IPS DF 6.9 (cell line): ENCODE results near the gene TXNDC2.

ENCODE experiments used
- DNase-seq: peaks from one replicate; pipeline ENCODE4 v3.0.0-alpha.2; 2013; ENCODE audit warnings: low read depth, low spot score
- H3K27ac ChIP-seq: one replicate; pipeline ENCODE4 v1.5.1; 2013; ENCODE audit warnings: low read length, control low read depth
- H3K27me3 ChIP-seq: 2 replicates; pipeline ENCODE4 v1.6.1; 2013; ENCODE audit warnings: mild to moderate bottlenecking, low read length; ENCODE audit not compliant: control insufficient read depth, insufficient read depth
- H3K36me3 ChIP-seq: 2 replicates; pipeline ENCODE4 v1.6.1; 2013; ENCODE audit warnings: low read length; ENCODE audit not compliant: control insufficient read depth, insufficient read depth
- H3K4me1 ChIP-seq: 2 replicates; pipeline ENCODE4 v1.6.1; 2013; ENCODE audit warnings: low read length; ENCODE audit not compliant: control insufficient read depth, insufficient read depth
- H3K4me3 ChIP-seq: 2 replicates; pipeline ENCODE4 v1.5.1; 2013; ENCODE audit warnings: mild to moderate bottlenecking, low read length
- H3K9me3 ChIP-seq: 2 replicates; pipeline ENCODE4 v1.6.1; 2013; ENCODE audit warnings: low read length, inconsistent platforms; ENCODE audit not compliant: control insufficient read depth, insufficient read depth
- WGBS: extraction: QIAGEN DNeasy Blood & Tissue Kit; methylation state at CpG from one replicate; pipeline ENCODE4 v1.1.7; 2013; ENCODE audit warnings: mixed read lengths, missing lambda C conversion rate; ENCODE audit not compliant: insufficient read length, insufficient coverage; 5-methylcytosine and 5-hydroxymethylcytosine counted together

Gene TXNDC2

DNA sequence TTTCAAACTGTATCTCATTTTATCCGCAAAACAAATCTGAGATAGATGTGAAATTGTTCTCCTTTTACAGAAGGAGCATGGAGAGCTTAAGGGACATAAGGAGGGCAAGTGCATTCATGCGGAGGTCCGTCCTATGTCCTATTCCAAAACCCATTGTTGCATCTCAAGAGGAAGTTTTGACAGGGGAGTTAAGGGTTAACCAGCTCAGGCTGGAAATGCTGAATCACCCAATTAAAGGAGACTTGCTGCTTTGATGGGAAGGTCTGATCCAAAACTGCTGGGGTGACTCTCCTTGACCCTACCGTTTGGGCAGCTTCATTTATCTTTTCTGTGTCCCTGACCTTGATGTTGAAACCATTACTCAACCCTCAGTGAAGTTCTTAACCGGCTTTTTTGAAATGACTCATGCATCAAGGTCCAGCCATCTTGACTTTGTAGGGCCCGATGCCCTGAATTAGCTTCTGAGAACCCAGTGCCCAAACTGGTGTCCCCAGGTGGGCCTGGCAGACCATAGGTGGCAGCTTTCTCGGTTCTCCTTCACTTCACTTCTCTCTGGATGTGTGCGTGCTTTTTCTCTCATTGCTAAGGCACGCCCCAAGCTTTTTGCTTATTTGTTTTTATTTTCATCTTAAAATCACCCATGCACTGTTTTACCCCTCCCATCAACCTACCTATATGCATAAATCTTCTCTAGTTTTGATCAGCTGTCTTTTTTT, 15.9 kb upstream of the TXNDC2 start:
- Histone ChIP-seq H3K9me3 (peaks cover 2% of the 10 kb centered on the region; the same call in 1 of the 2 replicates), H3K36me3 (no peaks in the 10 kb centered on the region), H3K4me3 (no peak overlapping the region), H3K27ac (no peak overlapping the region), H3K4me1 (peaks cover 1% of the 10 kb centered on the region), H3K27me3 (no peaks in the 10 kb centered on the region)
- DNase-seq: no peak
- WGBS: no CpG with 5 or more reads among the region's 9 CpGs

DNA sequence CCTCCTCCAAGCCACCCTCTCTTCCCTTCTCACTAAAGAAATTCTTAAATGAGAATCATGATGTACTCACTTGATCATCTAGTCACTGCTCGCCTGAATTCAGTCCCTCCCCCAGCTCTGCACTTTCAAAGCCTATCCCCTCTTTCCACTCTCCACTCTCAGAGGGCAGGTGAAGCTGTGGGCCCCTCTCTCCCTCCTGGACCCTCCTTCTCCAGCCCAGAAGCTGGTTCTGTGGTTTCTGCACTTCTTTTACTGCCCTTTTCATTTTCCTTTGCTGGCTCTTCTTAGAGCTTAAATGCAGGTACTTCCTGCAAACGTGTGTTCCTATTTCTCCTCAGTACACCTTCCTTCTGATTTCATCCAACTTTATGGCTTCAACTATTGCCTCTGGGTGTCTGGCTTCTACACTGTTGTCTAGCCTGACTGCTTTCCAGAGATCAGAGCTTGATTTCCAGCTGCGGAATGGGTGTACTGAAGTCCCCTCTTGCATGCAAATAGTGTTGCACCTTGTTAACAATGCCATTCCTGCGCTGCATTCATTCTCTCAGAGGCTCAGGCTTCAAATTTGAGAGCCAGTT, 15.3 kb upstream of the TXNDC2 start:
- Histone ChIP-seq H3K27me3 (no peaks in the 10 kb centered on the region), H3K4me3 (no peak overlapping the region), H3K4me1 (peaks cover 1% of the 10 kb centered on the region), H3K36me3 (no peaks in the 10 kb centered on the region), H3K9me3 (peaks cover 2% of the 10 kb centered on the region; the same call in 1 of the 2 replicates), H3K27ac (no peak overlapping the region)
- no peak for DNase-seq
- WGBS: no CpG with 5 or more reads among the region's 4 CpGs

GRCh38 chr18:9871244-9871746, 14.5 kb upstream of the TXNDC2 start:
- H3K36me3 ChIP-seq: no peaks in the 10 kb centered on the region
- peaks cover 1% of the 10 kb centered on the region for H3K4me1 ChIP-seq
- H3K27ac ChIP-seq: no peak overlapping the region
- DNase-seq: no peak
- no peaks in the 10 kb centered on the region for H3K27me3 ChIP-seq
- no CpG with 5 or more reads among the region's 6 CpGs for WGBS
- H3K4me3 ChIP-seq: no peak overlapping the region
- no peaks in the 10 kb centered on the region for H3K9me3 ChIP-seq

GRCh38 chr18:9872823-9873222, 12.9 kb upstream of the TXNDC2 start:
- Histone ChIP-seq H3K4me1 (peaks cover 2% of the 10 kb centered on the region), H3K9me3 (no peaks in the 10 kb centered on the region), H3K36me3 (no peaks in the 10 kb centered on the region), H3K27ac (no peak overlapping the region), H3K27me3 (no peaks in the 10 kb centered on the region), H3K4me3 (no peak overlapping the region)
- no peak for DNase-seq

- no CpG with 5 or more reads among the region's 1 CpG for WGBS
- H3K9me3 ChIP-seq: no peaks in the 10 kb centered on the region
- no peak overlapping the region for H3K27ac ChIP-seq
- DNase-seq: no peak
- no peak overlapping the region for H3K4me3 ChIP-seq
- peaks cover 2% of the 10 kb centered on the region for H3K4me1 ChIP-seq
- no peaks in the 10 kb centered on the region for H3K36me3 ChIP-seq
- H3K27me3 ChIP-seq: no peaks in the 10 kb centered on the region
These were observed 11.0 kb upstream of the TXNDC2 start for GRCh38 chr18:9874728-9875127.

- DNase-seq: no peak
- Histone ChIP-seq H3K27me3 (no peaks in the 10 kb centered on the region), H3K36me3 (no peaks in the 10 kb centered on the region), H3K9me3 (no peaks in the 10 kb centered on the region), H3K27ac (no peak overlapping the region), H3K4me3 (no peak overlapping the region), H3K4me1 (peaks cover 1% of the 10 kb centered on the region; the same call in 1 of the 2 replicates)
- WGBS: no CpG with 5 or more reads among the region's 2 CpGs
These were observed 9.4 kb upstream of the TXNDC2 start for GRCh38 chr18:9876212-9876866.

DNA sequence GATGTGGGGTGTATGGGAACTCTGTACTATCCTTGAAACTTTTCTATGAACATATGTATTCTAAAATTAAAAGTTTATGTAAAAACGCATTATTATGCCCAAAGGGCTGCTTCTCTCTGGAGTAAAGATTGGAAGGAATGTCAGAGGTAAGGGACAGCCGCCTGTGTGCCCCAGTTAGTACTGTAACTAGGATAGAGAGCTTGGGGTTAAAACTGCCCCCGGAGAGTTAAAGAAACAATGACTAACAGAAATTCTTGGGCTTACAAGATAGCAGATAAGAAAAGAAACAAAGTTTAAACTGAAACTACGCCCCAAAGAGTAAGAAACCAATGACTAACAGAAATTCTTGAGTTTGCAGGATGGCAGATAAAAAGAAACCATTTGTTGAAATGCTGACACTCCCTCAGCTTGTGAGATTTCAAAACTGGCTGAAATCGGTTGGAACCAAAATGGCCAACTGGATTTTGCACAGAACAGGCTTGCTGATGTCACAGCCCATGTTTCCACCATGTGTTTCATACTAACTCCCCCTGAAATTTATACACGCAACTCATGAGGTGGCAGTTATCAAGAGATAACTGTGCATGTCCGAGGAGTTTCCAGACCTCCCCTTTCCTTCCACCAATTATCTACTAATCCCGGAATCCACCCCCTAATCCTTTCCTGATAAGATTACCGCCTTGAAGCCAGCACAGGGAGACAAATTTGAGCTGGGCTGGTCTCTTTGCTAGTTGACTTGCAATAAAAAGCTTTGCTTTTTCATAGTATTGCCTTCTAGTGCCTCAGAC, 8.7 kb upstream of the TXNDC2 start:
- no CpG with 5 or more reads among the region's 9 CpGs for WGBS
- Histone ChIP-seq H3K27ac (no peak overlapping the region), H3K9me3 (no peaks in the 10 kb centered on the region), H3K4me3 (no peak overlapping the region), H3K36me3 (no peaks in the 10 kb centered on the region), H3K27me3 (no peaks in the 10 kb centered on the region), H3K4me1 (peaks cover 1% of the 10 kb centered on the region; the same call in 1 of the 2 replicates)
- DNase-seq: no peak

- Histone ChIP-seq H3K27me3 (no peaks in the 10 kb centered on the region), H3K27ac (no peak overlapping the region), H3K9me3 (no peaks in the 10 kb centered on the region), H3K4me3 (no peak overlapping the region), H3K36me3 (no peaks in the 10 kb centered on the region), H3K4me1 (0 out of 2 replicates have a peak, but pooled peaks cover 1% of the 10 kb centered on the region)
- no peak for DNase-seq
These were observed 8.1 kb upstream of the TXNDC2 start for GRCh38 chr18:9877655-9878014.

- Histone ChIP-seq H3K36me3 (no peaks in the 10 kb centered on the region), H3K27me3 (no peaks in the 10 kb centered on the region), H3K4me3 (no peak overlapping the region), H3K27ac (no peak overlapping the region), H3K4me1 (0 out of 2 replicates have a peak, but pooled peaks cover 1% of the 10 kb centered on the region), H3K9me3 (no peaks in the 10 kb centered on the region)
- WGBS: no CpG with 5 or more reads among the region's 1 CpG
- DNase-seq: no peak
These were observed 7.7 kb upstream of the TXNDC2 start for GRCh38 chr18:9878095-9878494.

- Histone ChIP-seq H3K27me3 (no peaks in the 10 kb centered on the region), H3K4me1 (0 out of 2 replicates have a peak, but pooled peaks cover 1% of the 10 kb centered on the region), H3K4me3 (no peak overlapping the region), H3K9me3 (no peaks in the 10 kb centered on the region), H3K36me3 (no peaks in the 10 kb centered on the region), H3K27ac (no peak overlapping the region)
- DNase-seq: no peak
- no CpG with 5 or more reads among the region's 6 CpGs for WGBS
These were observed 7.0 kb upstream of the TXNDC2 start for GRCh38 chr18:9878783-9879242.
